Hepatocyte (in vitro differentiated cells): Measurements from ENCODE around the gene CHSY3.

Experiments
- EZH2phosphoT487 ChIP-seq: fragments of 200-600 bp; sonication (generic); IDR thresholded peaks from one replicate; pipeline ENCODE4 v1.6.1; 2018; ENCODE audit warnings: antibody characterized with exemption, mild to moderate bottlenecking, low read depth, moderate library complexity; ENCODE audit not compliant: unreplicated experiment, severe bottlenecking
- TF ChIP-seq, protein P1 (sequence below): fragments of 200-600 bp; sonication (generic); IDR thresholded peaks from 2 replicates; pipeline ENCODE4 v1.5.1; 2016; ENCODE audit warnings: antibody characterized with exemption, mild to moderate bottlenecking; ENCODE audit not compliant: poor library complexity

DNA sequence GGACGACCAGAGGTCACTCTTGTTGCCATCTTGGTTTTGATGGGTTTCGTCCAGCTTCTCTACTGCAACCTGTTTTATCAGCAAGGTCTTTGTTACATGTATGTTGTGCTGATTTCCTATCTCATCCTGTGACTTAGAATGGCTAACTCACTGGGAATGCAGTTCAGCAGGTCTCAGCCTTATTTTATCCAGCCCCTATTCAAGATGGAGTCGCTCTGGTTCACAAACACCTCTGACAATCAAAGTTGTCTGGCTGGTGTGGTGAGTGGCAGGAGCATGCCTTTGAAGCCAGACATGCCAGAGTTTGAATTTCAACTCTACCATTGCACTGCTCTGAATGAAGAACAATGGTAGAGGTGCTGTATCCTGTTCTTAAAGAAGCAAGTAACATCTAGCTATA lies 253.8 kb downstream of the CHSY3 start:
- TF ChIP-seq, protein P1, sequence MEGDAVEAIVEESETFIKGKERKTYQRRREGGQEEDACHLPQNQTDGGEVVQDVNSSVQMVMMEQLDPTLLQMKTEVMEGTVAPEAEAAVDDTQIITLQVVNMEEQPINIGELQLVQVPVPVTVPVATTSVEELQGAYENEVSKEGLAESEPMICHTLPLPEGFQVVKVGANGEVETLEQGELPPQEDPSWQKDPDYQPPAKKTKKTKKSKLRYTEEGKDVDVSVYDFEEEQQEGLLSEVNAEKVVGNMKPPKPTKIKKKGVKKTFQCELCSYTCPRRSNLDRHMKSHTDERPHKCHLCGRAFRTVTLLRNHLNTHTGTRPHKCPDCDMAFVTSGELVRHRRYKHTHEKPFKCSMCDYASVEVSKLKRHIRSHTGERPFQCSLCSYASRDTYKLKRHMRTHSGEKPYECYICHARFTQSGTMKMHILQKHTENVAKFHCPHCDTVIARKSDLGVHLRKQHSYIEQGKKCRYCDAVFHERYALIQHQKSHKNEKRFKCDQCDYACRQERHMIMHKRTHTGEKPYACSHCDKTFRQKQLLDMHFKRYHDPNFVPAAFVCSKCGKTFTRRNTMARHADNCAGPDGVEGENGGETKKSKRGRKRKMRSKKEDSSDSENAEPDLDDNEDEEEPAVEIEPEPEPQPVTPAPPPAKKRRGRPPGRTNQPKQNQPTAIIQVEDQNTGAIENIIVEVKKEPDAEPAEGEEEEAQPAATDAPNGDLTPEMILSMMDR = no peak
- TF ChIP-seq EZH2phosphoT487 = no peak
